SJCRH30 (cell line): ENCODE measurements around the gene RCBTB2. TPM values are rescaled to one million over a fixed set of nuclear protein-coding genes. Genes with fewer than 3 reads are reported as not detected.
A peak's percentile ranks its signal among the peaks of the same experiment; 100 is the strongest.
"Not testable (repeated sequence)": the region's sequence is repeated elsewhere in the genome, so short reads cannot be mapped to it uniquely, and the experiment has no call there.

Experiments used
- DNase-seq, 2 experiments: peaks; one replicate each; pipeline ENCODE4 v3.0.0-alpha.2; 2015 to 2020
- H3K27ac ChIP-seq: fragments of 250-450 bp; sonication (Bioruptor Pico); 2 replicates; pipeline ENCODE4 v1.5.1; 2020; ENCODE audit warnings: mild to moderate bottlenecking, moderate library complexity
- H3K27me3 ChIP-seq: fragments of 250-450 bp; sonication (Bioruptor Pico); 2 replicates; pipeline ENCODE4 v1.5.1; 2020; ENCODE audit warnings: mild to moderate bottlenecking, moderate library complexity
- H3K36me3 ChIP-seq: fragments of 250-450 bp; sonication (Bioruptor Pico); 2 replicates; pipeline ENCODE4 v1.5.1; 2020; ENCODE audit warnings: mild to moderate bottlenecking, moderate library complexity
- H3K4me1 ChIP-seq: fragments of 250-450 bp; sonication (Bioruptor Pico); 2 replicates; pipeline ENCODE4 v1.5.1; 2020; ENCODE audit warnings: mild to moderate bottlenecking, moderate library complexity
- H3K4me3 ChIP-seq: fragments of 250-450 bp; sonication (Bioruptor Pico); 2 replicates; pipeline ENCODE4 v1.5.1; 2020; ENCODE audit warnings: mild to moderate bottlenecking, moderate library complexity
- H3K9me3 ChIP-seq: fragments of 250-450 bp; sonication (Bioruptor Pico); replicated peaks from 2 replicates; pipeline ENCODE4 v1.5.1; 2020; ENCODE audit warnings: mild to moderate bottlenecking, moderate library complexity
- total RNA-seq: library from RNA; depleted of rRNA; stranded (reverse); fragments of >200 nt; shearing (Covaris generic); gene quantifications from 2 replicates; pipeline ENCODE4 v1.2.3, GENCODE V29; 2014; rRNA removed

The RCBTB2 gene
- 5.1 TPM in 2 replicates for total RNA-seq

- Histone ChIP-seq H3K9me3 (0 out of 2 replicates have a peak, but pooled peaks cover 2% of the 10 kb centered on the region), H3K4me1 (0 out of 2 replicates have a peak, but pooled peaks cover 7% of the 10 kb centered on the region), H3K36me3 (no peaks in the 10 kb centered on the region), H3K4me3 (peak within 1 kb of the TSS; percentile 65), H3K27ac (peak within 1 kb of the TSS; percentile 76), H3K27me3 (no peaks in the 10 kb centered on the region)
- peak; percentile 98 to 99 for DNase-seq
Observed at GRCh38 chr13:48532506-48533499, at the start of gene RCBTB2. TSS of gene RCBTB2 (minus strand) at chr13:48533080. CDS start at chr13:48521939, 11,141 bp downstream.

DNA sequence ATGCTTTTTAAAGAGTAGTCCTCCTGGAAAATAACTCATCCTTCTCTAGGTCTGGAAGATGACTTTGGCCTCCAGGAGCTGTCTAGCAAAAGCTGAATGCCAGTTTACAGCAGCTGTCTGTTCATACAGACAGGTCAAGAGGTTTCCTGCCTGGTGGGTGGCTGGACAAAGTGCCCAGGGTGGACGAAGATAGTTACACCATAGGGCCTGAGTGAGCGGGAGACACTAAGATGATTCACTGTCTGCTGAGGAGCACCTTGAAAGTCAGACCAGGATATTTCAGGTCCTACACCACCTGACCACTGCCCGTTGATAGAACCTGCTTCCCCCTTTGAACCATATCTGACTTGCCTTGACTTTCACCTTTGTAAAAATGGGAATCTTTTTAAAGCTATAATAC, 49.2 kb upstream of the RCBTB2 start:
- Histone ChIP-seq H3K36me3 (no peaks in the 10 kb centered on the region), H3K4me3 (no peak overlapping the region), H3K9me3 (no peaks in the 10 kb centered on the region), H3K27ac (no peak overlapping the region), H3K27me3 (no peaks in the 10 kb centered on the region), H3K4me1 (peaks cover 6% of the 10 kb centered on the region)
- DNase-seq, result no peak

- no peak overlapping the region for H3K27ac ChIP-seq
- peaks cover 6% of the 10 kb centered on the region for H3K4me1 ChIP-seq
- no peaks in the 10 kb centered on the region for H3K9me3 ChIP-seq
- DNase-seq, result no peak
- no peak overlapping the region for H3K4me3 ChIP-seq
- H3K27me3 ChIP-seq, result no peaks in the 10 kb centered on the region
- H3K36me3 ChIP-seq, result no peaks in the 10 kb centered on the region
Observed at GRCh38 chr13:48580896-48581295, 48.0 kb upstream of the RCBTB2 start.

DNA sequence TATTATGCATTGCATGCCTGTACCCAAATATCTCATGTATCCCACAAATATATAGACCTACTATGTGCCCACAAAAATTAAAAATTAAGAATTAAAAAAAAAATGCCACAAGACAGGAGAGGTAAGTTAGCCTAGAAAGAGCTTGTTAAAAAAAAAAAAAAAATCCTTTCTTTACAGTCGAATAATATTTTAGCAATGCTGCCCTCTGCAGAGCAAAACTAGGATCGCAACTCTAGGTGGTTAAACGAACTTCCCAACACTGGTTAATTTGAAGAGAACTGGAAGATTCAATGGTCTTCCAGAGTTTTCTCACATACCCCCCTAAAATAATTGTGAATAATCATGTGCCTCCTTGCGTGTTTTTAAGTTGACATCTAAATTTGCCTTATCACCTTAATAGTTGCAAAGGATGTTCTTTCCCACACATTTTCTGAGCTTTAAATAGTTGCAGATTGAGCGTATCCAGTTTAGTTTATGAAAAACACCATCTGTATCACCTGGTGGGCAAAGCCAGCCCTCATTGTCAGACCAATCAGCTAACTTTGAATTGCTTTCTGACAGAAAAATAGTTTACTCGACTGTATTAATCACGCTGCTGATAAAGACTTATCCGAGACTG, 47.4 kb upstream of the RCBTB2 start:
- H3K9me3 ChIP-seq, result no peaks in the 10 kb centered on the region
- DNase-seq, result peak; percentile 53 to 82
- H3K4me1 ChIP-seq, result peaks cover 4% of the 10 kb centered on the region
- H3K27ac ChIP-seq, result no peak overlapping the region
- no peak overlapping the region for H3K4me3 ChIP-seq
- H3K27me3 ChIP-seq, result no peaks in the 10 kb centered on the region
- H3K36me3 ChIP-seq, result no peaks in the 10 kb centered on the region

DNA sequence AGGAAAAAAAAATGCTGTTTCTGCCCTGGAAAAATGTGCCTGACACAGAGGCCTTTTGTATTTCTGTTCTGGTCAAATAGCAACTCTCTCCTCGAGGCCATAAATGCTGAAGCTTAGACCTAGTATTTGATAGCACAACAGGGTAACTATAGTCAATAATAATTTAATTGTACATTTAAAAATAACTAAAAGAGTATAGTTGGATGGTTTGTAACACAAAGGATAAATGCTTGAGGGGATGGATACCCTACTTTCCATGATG, 47.0 kb upstream of the RCBTB2 start:
- not testable (repeated sequence) for H3K27me3 ChIP-seq, DNase-seq, H3K36me3 ChIP-seq, H3K9me3 ChIP-seq, H3K27ac ChIP-seq, H3K4me3 ChIP-seq, H3K4me1 ChIP-seq

- DNase-seq, result no peak
- Histone ChIP-seq H3K4me3 (no peak overlapping the region), H3K27ac (no peak overlapping the region), H3K36me3 (no peaks in the 10 kb centered on the region), H3K27me3 (no peaks in the 10 kb centered on the region), H3K9me3 (no peaks in the 10 kb centered on the region), H3K4me1 (no peaks in the 10 kb centered on the region)
Observed at GRCh38 chr13:48579165-48579918, 46.5 kb upstream of the RCBTB2 start.

GRCh38 chr13:48578516-48579164, 45.8 kb upstream of the RCBTB2 start:
- H3K4me1 ChIP-seq, result no peaks in the 10 kb centered on the region
- DNase-seq, result no peak
- no peaks in the 10 kb centered on the region for H3K27me3 ChIP-seq
- H3K9me3 ChIP-seq, result no peaks in the 10 kb centered on the region
- no peak overlapping the region for H3K4me3 ChIP-seq
- H3K27ac ChIP-seq, result no peak overlapping the region
- no peaks in the 10 kb centered on the region for H3K36me3 ChIP-seq

GRCh38 chr13:48576448-48577010, 43.6 kb upstream of the RCBTB2 start:
- no peaks in the 10 kb centered on the region for H3K9me3 ChIP-seq
- no peak overlapping the region for H3K4me3 ChIP-seq
- H3K27me3 ChIP-seq, result no peaks in the 10 kb centered on the region
- H3K4me1 ChIP-seq, result peaks cover 2% of the 10 kb centered on the region; the same call in 1 of the 2 replicates
- DNase-seq, result peak in 1 of 2 experiments; percentile 21
- H3K36me3 ChIP-seq, result no peaks in the 10 kb centered on the region
- H3K27ac ChIP-seq, result no peak overlapping the region

DNA sequence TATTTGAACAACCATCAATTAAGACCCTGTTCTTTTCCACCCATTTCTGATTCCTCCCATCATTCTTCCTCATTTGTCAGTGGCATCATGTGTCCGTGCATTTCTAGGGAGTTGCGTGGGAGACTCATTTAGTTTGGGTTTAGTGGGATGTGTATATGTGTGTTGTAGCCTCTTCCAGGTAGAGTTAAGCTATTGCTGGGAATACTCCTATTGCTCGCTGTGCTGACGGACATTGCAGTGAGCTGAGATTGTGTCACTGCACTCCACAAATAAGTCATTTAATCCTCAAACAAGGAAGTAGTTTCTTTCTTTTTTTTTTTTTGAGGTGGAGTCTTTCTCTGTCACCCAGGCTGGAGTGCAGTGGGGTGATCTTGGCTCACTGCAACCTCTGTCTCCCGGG, 42.2 kb upstream of the RCBTB2 start:
- Histone ChIP-seq H3K27me3 (no peaks in the 10 kb centered on the region), H3K4me3 (no peak overlapping the region), H3K27ac (no peak overlapping the region), H3K9me3 (no peaks in the 10 kb centered on the region), H3K4me1 (peaks cover 8% of the 10 kb centered on the region; the same call in 1 of the 2 replicates), H3K36me3 (no peaks in the 10 kb centered on the region)
- DNase-seq, result no peak

- no peaks in the 10 kb centered on the region for H3K9me3 ChIP-seq
- no peaks in the 10 kb centered on the region for H3K27me3 ChIP-seq
- H3K4me1 ChIP-seq, result peaks cover 8% of the 10 kb centered on the region; the same call in 1 of the 2 replicates
- H3K36me3 ChIP-seq, result no peaks in the 10 kb centered on the region
- H3K4me3 ChIP-seq, result no peak overlapping the region
- DNase-seq, result no peak
- no peak overlapping the region for H3K27ac ChIP-seq
Observed at GRCh38 chr13:48574041-48574796, 41.3 kb upstream of the RCBTB2 start.

- H3K4me3 ChIP-seq, result no peak overlapping the region
- no peaks in the 10 kb centered on the region for H3K36me3 ChIP-seq
- no peaks in the 10 kb centered on the region for H3K9me3 ChIP-seq
- DNase-seq, result no peak
- H3K27ac ChIP-seq, result no peak overlapping the region
- H3K27me3 ChIP-seq, result no peaks in the 10 kb centered on the region
- peaks cover 8% of the 10 kb centered on the region; the same call in 1 of the 2 replicates for H3K4me1 ChIP-seq
Observed at GRCh38 chr13:48573213-48574007, 40.5 kb upstream of the RCBTB2 start.

DNA sequence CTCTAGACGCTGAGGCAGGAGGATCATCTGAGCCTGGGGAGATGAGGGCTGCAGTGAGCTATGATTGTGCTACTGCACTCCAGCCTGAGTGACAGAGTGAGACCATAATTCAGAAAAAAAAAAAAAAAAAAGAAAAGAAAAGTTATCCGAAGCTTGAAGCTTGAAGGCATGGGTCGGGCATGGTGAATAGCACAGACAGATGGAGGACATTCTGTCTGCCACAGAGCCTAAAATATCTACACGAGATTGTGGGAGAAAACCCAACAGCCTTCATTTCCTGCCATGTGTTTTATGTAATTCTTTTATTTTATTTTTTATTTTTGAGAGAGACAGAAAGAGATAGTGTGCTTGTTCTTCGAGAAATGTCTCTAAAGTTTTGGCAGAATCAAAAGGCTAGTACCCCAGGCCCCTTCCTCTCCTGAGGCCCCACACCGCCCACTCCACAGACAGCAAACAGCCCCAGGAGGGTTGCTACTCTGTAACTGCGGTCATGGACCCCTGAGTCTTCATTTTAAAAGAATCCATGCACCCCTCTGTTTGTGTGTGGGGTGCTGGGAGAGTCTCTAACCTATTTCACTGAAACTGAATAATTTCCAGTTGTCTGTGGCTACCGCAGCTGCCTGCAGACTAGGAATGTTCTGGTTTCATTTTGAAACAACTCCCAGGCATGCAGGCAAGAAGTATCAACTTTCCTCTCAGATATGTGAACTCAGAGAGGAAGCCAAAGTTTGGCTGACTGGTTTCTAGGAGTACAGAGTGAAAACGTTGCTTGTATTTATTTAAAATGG, 38.4 kb upstream of the RCBTB2 start:
- peak; percentile 58 to 78 for DNase-seq
- H3K36me3 ChIP-seq, result no peaks in the 10 kb centered on the region
- peak overlapping the region; percentile 62 for H3K27ac ChIP-seq
- H3K27me3 ChIP-seq, result no peaks in the 10 kb centered on the region
- no peaks in the 10 kb centered on the region for H3K9me3 ChIP-seq
- H3K4me1 ChIP-seq, result peaks cover 8% of the 10 kb centered on the region; the same call in 1 of the 2 replicates
- peak overlapping the region; percentile 17 for H3K4me3 ChIP-seq
